ENCODE data around the gene TMTC3. TPM values are rescaled to one million over a fixed set of nuclear protein-coding genes. Genes with fewer than 3 reads are reported as not detected.

The TMTC3 gene
- total RNA-seq, 1 donor from 2014 or later, result 8.8 TPM

DNA sequence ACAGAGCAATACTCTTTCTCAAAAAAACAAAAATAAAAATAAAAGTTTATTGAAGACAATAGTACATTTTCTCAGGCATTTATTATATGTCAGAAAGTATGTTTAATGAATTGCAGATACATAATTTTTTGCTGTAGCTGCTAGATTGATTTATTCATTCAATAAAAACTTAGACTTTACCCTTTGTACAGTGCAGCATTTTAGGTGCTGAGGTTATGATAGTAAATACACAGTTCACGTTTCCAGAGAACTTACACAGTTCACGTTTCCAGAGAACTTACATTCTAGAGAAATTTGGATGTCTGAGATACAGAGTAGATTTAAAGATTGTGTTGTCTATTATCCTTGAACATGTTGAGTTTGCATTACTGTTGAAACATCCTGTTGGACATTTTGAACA lies 25.3 kb downstream of the TMTC3 start:
- Histone ChIP-seq H3K9me3 (replicated peaks) (no peaks in the 10 kb centered on the region), H3K4me3 (no peak overlapping the region), H3K4me1 (no peaks in the 10 kb centered on the region), H3K27ac (replicated peaks) (no peak overlapping the region), H3K36me3 (peaks cover 74% of the 10 kb centered on the region), H3K27me3 (ENCODE audit: low read depth) (no peaks in the 10 kb centered on the region)
- intact Hi-C loops (cut with micrococcal nuclease), result no loop called here
- no peak for DNase-seq
- TF ChIP-seq, protein P1, sequence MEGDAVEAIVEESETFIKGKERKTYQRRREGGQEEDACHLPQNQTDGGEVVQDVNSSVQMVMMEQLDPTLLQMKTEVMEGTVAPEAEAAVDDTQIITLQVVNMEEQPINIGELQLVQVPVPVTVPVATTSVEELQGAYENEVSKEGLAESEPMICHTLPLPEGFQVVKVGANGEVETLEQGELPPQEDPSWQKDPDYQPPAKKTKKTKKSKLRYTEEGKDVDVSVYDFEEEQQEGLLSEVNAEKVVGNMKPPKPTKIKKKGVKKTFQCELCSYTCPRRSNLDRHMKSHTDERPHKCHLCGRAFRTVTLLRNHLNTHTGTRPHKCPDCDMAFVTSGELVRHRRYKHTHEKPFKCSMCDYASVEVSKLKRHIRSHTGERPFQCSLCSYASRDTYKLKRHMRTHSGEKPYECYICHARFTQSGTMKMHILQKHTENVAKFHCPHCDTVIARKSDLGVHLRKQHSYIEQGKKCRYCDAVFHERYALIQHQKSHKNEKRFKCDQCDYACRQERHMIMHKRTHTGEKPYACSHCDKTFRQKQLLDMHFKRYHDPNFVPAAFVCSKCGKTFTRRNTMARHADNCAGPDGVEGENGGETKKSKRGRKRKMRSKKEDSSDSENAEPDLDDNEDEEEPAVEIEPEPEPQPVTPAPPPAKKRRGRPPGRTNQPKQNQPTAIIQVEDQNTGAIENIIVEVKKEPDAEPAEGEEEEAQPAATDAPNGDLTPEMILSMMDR (IDR thresholded peaks at IDR 0.05; ENCODE audit: borderline replicate concordance), result no peak

DNA sequence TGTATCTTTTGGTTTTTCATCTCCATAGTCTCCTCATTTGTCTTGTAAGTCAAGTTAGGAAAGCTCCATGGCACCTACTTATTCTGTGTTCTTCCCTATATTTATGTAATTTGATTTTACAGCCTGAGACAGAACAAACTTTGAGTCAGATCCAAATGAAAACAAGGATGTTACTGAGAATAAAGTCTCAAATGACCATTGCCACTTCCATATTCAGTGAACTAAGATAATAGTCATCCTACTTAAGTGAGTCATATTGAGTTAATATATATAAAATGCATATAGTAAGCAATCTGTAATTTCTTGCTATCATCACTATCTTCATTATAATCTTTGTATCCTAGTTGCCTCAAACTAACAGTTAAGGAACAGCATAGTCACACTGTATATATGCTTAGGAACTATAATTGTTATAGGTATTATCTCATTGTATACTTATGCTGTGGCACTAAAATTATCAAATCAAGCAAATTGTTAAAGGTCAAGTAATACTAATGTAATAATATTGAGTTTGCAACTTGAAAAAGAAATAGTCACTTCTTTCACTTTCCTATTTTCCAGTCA lies 30.8 kb downstream of the TMTC3 start:
- Histone ChIP-seq H3K9me3 (replicated peaks) (no peaks in the 10 kb centered on the region), H3K36me3 (peaks cover 84% of the 10 kb centered on the region), H3K27me3 (ENCODE audit: low read depth) (no peaks in the 10 kb centered on the region), H3K4me1 (no peaks in the 10 kb centered on the region), H3K4me3 (no peak overlapping the region), H3K27ac (replicated peaks) (no peak overlapping the region)
- TF ChIP-seq, protein P1 (IDR thresholded peaks at IDR 0.05; ENCODE audit: borderline replicate concordance), result no peak
- no peak for DNase-seq
- intact Hi-C loops (cut with micrococcal nuclease), result no loop called here

DNA sequence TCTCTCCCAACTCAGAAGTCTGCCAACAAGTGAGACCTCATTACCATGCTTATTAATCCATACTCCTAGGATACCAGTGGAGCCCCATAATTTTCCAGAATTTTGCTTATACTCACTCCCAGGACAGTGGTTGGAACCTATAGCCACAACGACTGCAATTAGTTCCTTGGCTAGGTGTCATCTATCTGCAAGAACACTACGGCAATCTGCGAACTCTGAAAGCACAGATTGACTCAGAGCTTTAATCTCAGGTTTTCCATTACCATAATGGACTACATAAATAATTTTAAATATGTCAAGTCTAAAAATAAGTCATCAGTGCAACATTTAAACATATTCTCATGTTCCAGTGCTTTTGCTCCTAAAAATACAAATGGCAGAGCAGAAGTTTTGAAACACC lies 33.4 kb downstream of the TMTC3 start:
- H3K36me3 ChIP-seq, result peaks cover 84% of the 10 kb centered on the region

DNA sequence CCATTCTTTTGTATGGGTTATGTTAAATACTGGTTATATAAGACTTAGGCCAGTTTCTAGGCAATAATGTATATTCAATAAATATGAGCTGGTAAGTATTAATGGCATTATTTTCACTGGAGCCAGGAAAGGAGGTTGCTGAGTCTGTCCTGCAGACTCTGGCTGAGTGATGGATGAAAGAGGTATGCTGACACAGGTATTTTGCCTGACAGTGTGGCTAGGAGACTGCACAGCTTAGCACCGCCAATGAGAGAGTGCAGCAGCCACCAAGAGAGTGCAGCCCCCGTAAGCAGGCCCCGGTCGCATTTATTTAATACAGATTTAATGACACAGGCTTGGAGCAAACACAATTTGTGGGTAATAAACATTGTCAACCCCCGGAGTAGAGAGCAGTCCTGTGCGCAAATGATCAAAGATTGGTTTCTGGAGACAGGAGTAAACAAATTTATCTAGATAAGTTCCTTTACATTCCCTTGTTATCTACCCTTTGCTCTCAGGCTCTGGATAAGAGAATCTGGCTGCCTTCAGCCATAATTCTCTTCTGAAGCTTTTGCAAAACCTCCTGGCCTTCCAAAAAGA lies 37.4 kb downstream of the TMTC3 start:
- TF ChIP-seq, protein P1 (IDR thresholded peaks at IDR 0.05; ENCODE audit: borderline replicate concordance), result no peak
- no peak for DNase-seq
- Histone ChIP-seq H3K27me3 (ENCODE audit: low read depth) (no peaks in the 10 kb centered on the region), H3K27ac (replicated peaks) (no peak overlapping the region), H3K9me3 (replicated peaks) (no peaks in the 10 kb centered on the region), H3K4me3 (no peak overlapping the region), H3K4me1 (no peaks in the 10 kb centered on the region), H3K36me3 (peaks cover 89% of the 10 kb centered on the region)
- intact Hi-C loops (cut with micrococcal nuclease), result no loop called here

More for the DNA sequence above, 33.4 kb downstream of the TMTC3 start:
- intact Hi-C loops (cut with micrococcal nuclease), result no loop called here
- TF ChIP-seq, protein P1 (IDR thresholded peaks at IDR 0.05; ENCODE audit: borderline replicate concordance), result no peak
- no peak for DNase-seq
- Histone ChIP-seq H3K4me1 (no peaks in the 10 kb centered on the region), H3K9me3 (replicated peaks) (no peaks in the 10 kb centered on the region), H3K27ac (replicated peaks) (no peak overlapping the region), H3K27me3 (ENCODE audit: low read depth) (no peaks in the 10 kb centered on the region), H3K4me3 (no peak overlapping the region)

DNA sequence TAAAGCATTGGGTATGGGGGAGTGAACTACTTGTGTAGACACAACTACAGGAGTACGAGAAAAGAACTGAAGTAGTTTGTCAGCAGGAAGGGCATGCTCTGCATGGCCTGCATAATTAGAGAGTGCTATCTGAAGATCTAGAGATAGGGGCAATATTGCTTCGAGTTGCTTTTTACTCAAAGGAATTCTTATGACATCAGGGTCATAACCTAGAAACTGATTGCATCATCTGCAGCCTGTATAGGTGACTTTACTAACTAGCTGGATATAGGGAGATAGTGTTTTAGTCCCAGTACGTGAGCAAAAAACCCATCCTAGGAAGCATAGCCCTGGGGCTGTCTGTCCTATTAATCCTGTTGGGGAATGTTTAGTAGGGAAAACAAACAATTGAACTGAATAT lies 39.8 kb downstream of the TMTC3 start:
- Histone ChIP-seq H3K4me3 (no peak overlapping the region), H3K27ac (replicated peaks) (no peak overlapping the region), H3K27me3 (ENCODE audit: low read depth) (no peaks in the 10 kb centered on the region), H3K36me3 (peaks cover 74% of the 10 kb centered on the region), H3K4me1 (no peaks in the 10 kb centered on the region), H3K9me3 (replicated peaks) (peaks cover 6% of the 10 kb centered on the region)
- no peak for DNase-seq
- intact Hi-C loops (cut with micrococcal nuclease), result no loop called here
- TF ChIP-seq, protein P1 (IDR thresholded peaks at IDR 0.05; ENCODE audit: borderline replicate concordance), result no peak

Data from left ventricle myocardium inferior (tissue), 1 donor.